HEK293T (cell line): ENCODE measurements around the gene TASOR2.

ENCODE experiments used
- FOXM1 ChIP-seq: fragments of 450-650 bp; IDR thresholded peaks from 2 replicates; pipeline ENCODE4 v1.6.1; 2017; ENCODE audit warnings: mild to moderate bottlenecking, borderline replicate concordance
- SP1 ChIP-seq: fragments of 450-650 bp; IDR thresholded peaks from 2 replicates; pipeline ENCODE4 v1.6.1; 2017
- SUZ12 ChIP-seq: fragments of 450-650 bp; IDR thresholded peaks from 2 replicates; pipeline ENCODE4 v1.6.1; 2016; ENCODE audit warnings: mild to moderate bottlenecking
- TF ChIP-seq, protein P1 (sequence below): fragments of 450-650 bp; IDR thresholded peaks from 2 replicates; pipeline ENCODE4 v1.6.1; 2016

DNA sequence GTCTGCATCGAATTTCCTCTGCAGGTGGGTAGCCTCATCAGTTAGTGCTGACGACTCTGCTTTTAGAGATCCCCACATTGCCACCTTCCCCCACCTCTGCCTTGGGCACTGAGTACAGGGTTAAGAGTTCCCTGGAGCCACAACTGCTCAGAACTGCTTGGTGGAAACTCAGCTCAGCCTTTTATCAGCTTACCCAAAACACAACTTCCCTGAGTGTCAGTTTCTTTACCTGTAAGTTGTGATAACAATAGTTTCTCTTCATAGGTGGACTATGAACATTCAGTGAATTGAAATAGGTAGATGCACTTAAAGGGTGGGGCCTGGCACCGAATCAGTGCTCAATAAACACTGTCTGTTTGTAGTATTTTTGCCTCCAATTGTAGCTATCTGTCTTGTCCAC, 29.5 kb upstream of the TASOR2 start:
- TF ChIP-seq FOXM1: no peak
- no peak for TF ChIP-seq SP1
- TF ChIP-seq, protein P1, sequence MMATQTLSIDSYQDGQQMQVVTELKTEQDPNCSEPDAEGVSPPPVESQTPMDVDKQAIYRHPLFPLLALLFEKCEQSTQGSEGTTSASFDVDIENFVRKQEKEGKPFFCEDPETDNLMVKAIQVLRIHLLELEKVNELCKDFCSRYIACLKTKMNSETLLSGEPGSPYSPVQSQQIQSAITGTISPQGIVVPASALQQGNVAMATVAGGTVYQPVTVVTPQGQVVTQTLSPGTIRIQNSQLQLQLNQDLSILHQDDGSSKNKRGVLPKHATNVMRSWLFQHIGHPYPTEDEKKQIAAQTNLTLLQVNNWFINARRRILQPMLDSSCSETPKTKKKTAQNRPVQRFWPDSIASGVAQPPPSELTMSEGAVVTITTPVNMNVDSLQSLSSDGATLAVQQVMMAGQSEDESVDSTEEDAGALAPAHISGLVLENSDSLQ: no peak
- TF ChIP-seq SUZ12: no peak
